HG02943 (cell line): ENCODE results near the gene ELOF1.
A peak's percentile ranks its signal among the peaks of the same experiment; 100 is the strongest.
"Not testable (repeated sequence)": the region's sequence is repeated elsewhere in the genome, so short reads cannot be mapped to it uniquely, and the experiment has no call there.

Source experiments
- ATAC-seq: cut with Tn5 transposase; IDR thresholded peaks from one replicate; pipeline ENCODE4 v1.9.1; 2021; ENCODE audit warnings: mild to moderate bottlenecking, low read depth, moderate library complexity; ENCODE audit not compliant: unreplicated experiment

ELOF1 gene

GRCh38 chr19:11558881-11559828, at the start of gene ELOF1:
ELOF1 (minus strand) TSS chr19:11559230; CDS start chr19:11554347, 4,883 bp downstream.
- peak; percentile 70 for ATAC-seq

- no peak for ATAC-seq
Measured at GRCh38 chr19:11606484-11606883, 47.5 kb upstream of the ELOF1 start.

- ATAC-seq: not testable (repeated sequence)
Measured at GRCh38 chr19:11599704-11600103, 40.7 kb upstream of the ELOF1 start.

- ATAC-seq: no peak
Measured at GRCh38 chr19:11598746-11599145, 39.7 kb upstream of the ELOF1 start.

- no peak for ATAC-seq
Measured at GRCh38 chr19:11598103-11598483, 39.1 kb upstream of the ELOF1 start.

- peak; percentile 96 for ATAC-seq
Measured at GRCh38 chr19:11597202-11598102, 38.4 kb upstream of the ELOF1 start, which contains the start of gene ZNF627. ZNF627 (plus strand) TSS chr19:11597483; CDS start chr19:11597628, 145 bp downstream.

GRCh38 chr19:11596156-11596555, 37.1 kb upstream of the ELOF1 start:
- ATAC-seq: no peak

- ATAC-seq: no peak
Measured at GRCh38 chr19:11594084-11594483, 35.1 kb upstream of the ELOF1 start.

- ATAC-seq: no peak
Measured at GRCh38 chr19:11587975-11588631, 29.1 kb upstream of the ELOF1 start.

GRCh38 chr19:11587302-11587974, 28.4 kb upstream of the ELOF1 start:
- ATAC-seq: no peak

GRCh38 chr19:11586331-11586730, 27.3 kb upstream of the ELOF1 start:
- no peak for ATAC-seq

GRCh38 chr19:11581740-11582139, 22.7 kb upstream of the ELOF1 start:
- ATAC-seq: peak; percentile 56

- no peak for ATAC-seq
Measured at GRCh38 chr19:11580116-11580515, 21.1 kb upstream of the ELOF1 start.

GRCh38 chr19:11578258-11579142, 19.5 kb upstream of the ELOF1 start:
- ATAC-seq: no peak

GRCh38 chr19:11577451-11578257, 18.6 kb upstream of the ELOF1 start, which contains the start of gene ACP5:
ACP5 (minus strand) TSS chr19:11577645; CDS start chr19:11577317, 328 bp downstream.
- ATAC-seq: no peak

GRCh38 chr19:11576227-11576626, 17.2 kb upstream of the ELOF1 start:
- no peak for ATAC-seq

- no peak for ATAC-seq
Measured at GRCh38 chr19:11574689-11575088, 15.7 kb upstream of the ELOF1 start.

- not testable (repeated sequence) for ATAC-seq
Measured at GRCh38 chr19:11573763-11574162, 14.7 kb upstream of the ELOF1 start.
